B cell (primary cell): Measurements from ENCODE around the gene CUL3.

Experiments used
- EZH2 ChIP-seq: IDR thresholded peaks from 2 replicates; pipeline ENCODE4 v1.6.1; 2012; ENCODE audit warnings: borderline replicate concordance, low read depth, mild to moderate bottlenecking, moderate library complexity, low read length; ENCODE audit not compliant: insufficient read depth, poor library complexity, severe bottlenecking
- TF ChIP-seq, protein P1 (sequence below): fragments of 200-600 bp; IDR thresholded peaks from one replicate; pipeline ENCODE4 v1.8.0; 2022; ENCODE audit warnings: antibody characterized with exemption, mild to moderate bottlenecking

DNA sequence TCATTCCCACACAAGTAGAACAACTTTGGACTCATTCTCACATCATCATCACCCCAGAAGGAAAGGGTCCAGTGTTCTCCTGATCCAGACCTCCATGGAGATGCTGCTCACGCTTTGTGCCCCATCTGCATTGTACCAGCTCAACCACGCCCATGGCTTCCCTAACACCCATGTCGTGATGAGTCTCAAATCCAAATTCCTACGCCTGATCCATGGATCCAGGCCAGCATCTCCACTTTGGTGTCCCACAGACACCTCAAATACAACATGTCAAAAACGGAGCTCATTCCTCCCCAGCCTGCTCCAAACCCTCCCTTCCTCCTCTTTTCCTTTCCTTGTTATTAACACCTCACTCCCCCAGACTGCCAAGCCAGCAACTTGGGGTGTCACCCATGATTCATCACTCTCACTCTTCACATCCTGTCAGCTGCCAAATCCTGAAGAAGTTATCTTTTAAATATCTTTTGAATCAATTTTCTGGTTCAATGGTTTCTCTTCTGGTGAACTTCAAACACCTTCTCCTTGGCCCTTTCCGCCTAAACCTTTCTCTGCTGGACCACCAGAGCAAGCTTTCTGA lies 153.1 kb downstream of the CUL3 start:
- TF ChIP-seq, protein P1, sequence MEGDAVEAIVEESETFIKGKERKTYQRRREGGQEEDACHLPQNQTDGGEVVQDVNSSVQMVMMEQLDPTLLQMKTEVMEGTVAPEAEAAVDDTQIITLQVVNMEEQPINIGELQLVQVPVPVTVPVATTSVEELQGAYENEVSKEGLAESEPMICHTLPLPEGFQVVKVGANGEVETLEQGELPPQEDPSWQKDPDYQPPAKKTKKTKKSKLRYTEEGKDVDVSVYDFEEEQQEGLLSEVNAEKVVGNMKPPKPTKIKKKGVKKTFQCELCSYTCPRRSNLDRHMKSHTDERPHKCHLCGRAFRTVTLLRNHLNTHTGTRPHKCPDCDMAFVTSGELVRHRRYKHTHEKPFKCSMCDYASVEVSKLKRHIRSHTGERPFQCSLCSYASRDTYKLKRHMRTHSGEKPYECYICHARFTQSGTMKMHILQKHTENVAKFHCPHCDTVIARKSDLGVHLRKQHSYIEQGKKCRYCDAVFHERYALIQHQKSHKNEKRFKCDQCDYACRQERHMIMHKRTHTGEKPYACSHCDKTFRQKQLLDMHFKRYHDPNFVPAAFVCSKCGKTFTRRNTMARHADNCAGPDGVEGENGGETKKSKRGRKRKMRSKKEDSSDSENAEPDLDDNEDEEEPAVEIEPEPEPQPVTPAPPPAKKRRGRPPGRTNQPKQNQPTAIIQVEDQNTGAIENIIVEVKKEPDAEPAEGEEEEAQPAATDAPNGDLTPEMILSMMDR: no peak
- no peak for TF ChIP-seq EZH2
